Measurements from ENCODE around the gene COQ8B.
"Not testable (repeated sequence)": the region's sequence is repeated elsewhere in the genome, so short reads cannot be mapped to it uniquely, and the experiment has no call there.

The COQ8B gene

GRCh38 chr19:40716482-40717324, at the start of gene COQ8B, which contains the start of gene ITPKC:
COQ8B (minus strand) TSS chr19:40716886; CDS start chr19:40714632, 2,254 bp downstream.
ITPKC (plus strand) TSS chr19:40717112; CDS start chr19:40717136, 24 bp downstream.
- DNase-seq (ENCODE audit: extremely low read depth in 1 of 2, low read depth in 1 of 2) = peak; percentile 99 to 100

GRCh38 chr19:40766385-40766784, 49.7 kb upstream of the COQ8B start:
- not testable (repeated sequence) for DNase-seq (ENCODE audit: extremely low read depth in 1 of 2, low read depth in 1 of 2)

- DNase-seq (ENCODE audit: extremely low read depth in 1 of 2, low read depth in 1 of 2) = peak in 1 of 2 donors; percentile 66
Observed at GRCh38 chr19:40763963-40764362, 47.3 kb upstream of the COQ8B start.

GRCh38 chr19:40763526-40763925, 46.8 kb upstream of the COQ8B start:
- DNase-seq (ENCODE audit: extremely low read depth in 1 of 2, low read depth in 1 of 2) = no peak

GRCh38 chr19:40762754-40763470, 46.2 kb upstream of the COQ8B start:
- DNase-seq (ENCODE audit: extremely low read depth in 1 of 2, low read depth in 1 of 2) = no peak

GRCh38 chr19:40759352-40759751, 42.7 kb upstream of the COQ8B start:
- no peak for DNase-seq (ENCODE audit: extremely low read depth in 1 of 2, low read depth in 1 of 2)

- no peak for DNase-seq (ENCODE audit: extremely low read depth in 1 of 2, low read depth in 1 of 2)
Observed at GRCh38 chr19:40758491-40758890, 41.8 kb upstream of the COQ8B start.

GRCh38 chr19:40756502-40757110, 39.9 kb upstream of the COQ8B start:
- peak in 1 of 2 donors; percentile 70 for DNase-seq (ENCODE audit: extremely low read depth in 1 of 2, low read depth in 1 of 2)

- DNase-seq (ENCODE audit: extremely low read depth in 1 of 2, low read depth in 1 of 2) = no peak
Observed at GRCh38 chr19:40755791-40756190, 39.1 kb upstream of the COQ8B start.

- DNase-seq (ENCODE audit: extremely low read depth in 1 of 2, low read depth in 1 of 2) = no peak
Observed at GRCh38 chr19:40755248-40755624, 38.5 kb upstream of the COQ8B start.

- peak in 1 of 2 donors; percentile 73 for DNase-seq (ENCODE audit: extremely low read depth in 1 of 2, low read depth in 1 of 2)
Observed at GRCh38 chr19:40754611-40755247, 38.0 kb upstream of the COQ8B start.

GRCh38 chr19:40752257-40752781, 35.6 kb upstream of the COQ8B start:
- no peak for DNase-seq (ENCODE audit: extremely low read depth in 1 of 2, low read depth in 1 of 2)

- DNase-seq (ENCODE audit: extremely low read depth in 1 of 2, low read depth in 1 of 2) = peak; percentile 86 to 96
Observed at GRCh38 chr19:40750874-40751537, 34.3 kb upstream of the COQ8B start, which contains the start of gene SNRPA. SNRPA (plus strand) TSS chr19:40751203; CDS start chr19:40751409, 206 bp downstream.

GRCh38 chr19:40750058-40750873, 33.6 kb upstream of the COQ8B start, which contains the start of gene ACTMAP:
ACTMAP (minus strand) TSS chr19:40750477; CDS start chr19:40749803, 674 bp downstream.
- peak; percentile 98 to 100 for DNase-seq (ENCODE audit: extremely low read depth in 1 of 2, low read depth in 1 of 2)

- no peak for DNase-seq (ENCODE audit: extremely low read depth in 1 of 2, low read depth in 1 of 2)
Observed at GRCh38 chr19:40747536-40747935, 30.9 kb upstream of the COQ8B start.

- no peak for DNase-seq (ENCODE audit: extremely low read depth in 1 of 2, low read depth in 1 of 2)
Observed at GRCh38 chr19:40745402-40745780, 28.7 kb upstream of the COQ8B start.

GRCh38 chr19:40744554-40745401, 28.1 kb upstream of the COQ8B start:
- DNase-seq (ENCODE audit: extremely low read depth in 1 of 2, low read depth in 1 of 2) = no peak

- DNase-seq (ENCODE audit: extremely low read depth in 1 of 2, low read depth in 1 of 2) = no peak
Observed at GRCh38 chr19:40743926-40744325, 27.2 kb upstream of the COQ8B start.

Measured in stimulated activated CD8-positive, alpha-beta memory T cell treated with anti-CD3 and anti-CD28 coated beads, Interleukin-7, amount 100 ng/mL, for 48 hours (primary cell).